Tibial nerve (tissue), 4 donors: ENCODE results near the gene TEX47. TPM values are rescaled to one million over a fixed set of nuclear protein-coding genes. Genes with fewer than 3 reads are reported as not detected.

Experiments
- DNase-seq, 2 donors: peaks; one replicate each; pipeline ENCODE4 v3.0.0-alpha.2; 2019; ENCODE audit warnings: low spot score in 2 of 2
- H3K27ac ChIP-seq, 4 donors: fragments of 200-600 bp; sonication (generic) in 3 of 4; one replicate each; pipeline ENCODE4 v1.5.1; 2017 to 2019; ENCODE audit warnings: mild to moderate bottlenecking in 1 of 4
- H3K27me3 ChIP-seq, 2 donors: fragments of 200-600 bp; sonication (generic) in 1 of 2; one replicate each; pipeline versions ENCODE4 v1.5.1 to v1.6.0; 2017 to 2019
- H3K36me3 ChIP-seq, 3 donors: fragments of 200-600 bp; sonication (generic); one replicate each; pipeline ENCODE4 v1.5.1; 2018 to 2019
- H3K4me1 ChIP-seq, 4 donors: fragments of 200-600 bp; sonication (generic) in 3 of 4; one replicate each; pipeline ENCODE4 v1.5.1; 2017 to 2019
- H3K4me3 ChIP-seq, 4 donors: fragments of 200-600 bp; sonication (generic) in 3 of 4; one replicate each; pipeline ENCODE4 v1.5.1; 2017 to 2019; ENCODE audit warnings: mild to moderate bottlenecking in 1 of 4, moderate library complexity in 1 of 4
- H3K9me3 ChIP-seq, 4 donors: fragments of 200-600 bp; sonication (generic) in 3 of 4; one replicate each; pipeline ENCODE4 v1.5.1; 2017 to 2019
- CTCF ChIP-seq, 5 experiments: fragments of 200-600 bp in 3 of 5; fragments of 450-650 bp in 2 of 5; sonication (generic) in 3 of 5; IDR thresholded peaks; one replicate each; pipeline ENCODE4 v1.5.1; 2016 to 2019; ENCODE audit warnings: antibody characterized with exemption in 5 of 5, mild to moderate bottlenecking in 3 of 5, moderate library complexity in 2 of 5
- EP300 ChIP-seq, 2 donors: sonication (generic); formaldehyde crosslinking; IDR thresholded peaks; one replicate each; pipeline ENCODE4 v1.6.1; 2017; ENCODE audit warnings: antibody characterized with exemption in 2 of 2, mild to moderate bottlenecking in 1 of 2
- POLR2A ChIP-seq, 2 donors: fragments of 450-650 bp; IDR thresholded peaks; one replicate each; pipeline ENCODE4 v1.6.1; 2017; ENCODE audit warnings: antibody characterized with exemption in 2 of 2, mild to moderate bottlenecking in 2 of 2, moderate library complexity in 2 of 2
- WGBS, 2 donors: methylation state at CpG; one replicate each; pipeline ENCODE4 v1.1.5; 2018; 5-methylcytosine and 5-hydroxymethylcytosine counted together
- total RNA-seq, 4 donors: library from RNA; depleted of rRNA; stranded (reverse); fragments of >200 nt; gene quantifications; one replicate each; pipeline ENCODE4 v1.1.0, GENCODE V29; 2016

TEX47 gene
- total RNA-seq, 4 donors from 2014 or later = not detected

GRCh38 chr7:88760136-88760515, 35.4 kb downstream of the TEX47 start:
- TF ChIP-seq POLR2A (IDR thresholded peaks at IDR 0.05) (no peak), EP300 (IDR thresholded peaks at IDR 0.05) (no peak), CTCF (IDR thresholded peaks at IDR 0.05) (no peak)
- peaks cover 0 to 38% of the 10 kb centered on the region in 2 donors for H3K27me3 ChIP-seq
- peaks cover 0 to 20% (median 5%) of the 10 kb centered on the region in 4 donors for H3K4me1 ChIP-seq
- 32 to 41% methylated on average over 6 of the region's 6 CpGs for WGBS, 2 donors
- no peaks in the 10 kb centered on the region for H3K36me3 ChIP-seq
- no peak for DNase-seq
- peak overlapping the region in 3 of 4 donors; percentile 42 to 55 (median 52) for H3K4me3 ChIP-seq
- no peaks in the 10 kb centered on the region for H3K9me3 ChIP-seq
- H3K27ac ChIP-seq = no peak overlapping the region

GRCh38 chr7:88759230-88760135, 36.1 kb downstream of the TEX47 start, which contains the start of gene ZNF804B:
Gene ZNF804B (plus strand): TSS chr7:88759700. CDS start chr7:88759977, 277 bp downstream.
- H3K9me3 ChIP-seq = no peaks in the 10 kb centered on the region
- DNase-seq = no peak
- no peaks in the 10 kb centered on the region for H3K36me3 ChIP-seq
- TF ChIP-seq EP300 (IDR thresholded peaks at IDR 0.05) (no peak), POLR2A (IDR thresholded peaks at IDR 0.05) (no peak), CTCF (IDR thresholded peaks at IDR 0.05) (no peak)
- H3K27me3 ChIP-seq = peaks cover 0 to 38% of the 10 kb centered on the region in 2 donors
- peaks cover 0 to 20% (median 5%) of the 10 kb centered on the region in 4 donors for H3K4me1 ChIP-seq
- WGBS, 2 donors = 2 to 3% methylated on average over 37 to 51 of the region's 74 CpGs
- no peak within 1 kb of the TSS for H3K27ac ChIP-seq
- H3K4me3 ChIP-seq = peak within 1 kb of the TSS; percentile 33 to 55 (median 47)

- no peak for DNase-seq
- 6% methylated on average over 31 to 33 of the region's 33 CpGs for WGBS, 2 donors
- H3K27me3 ChIP-seq = peaks cover 0 to 38% of the 10 kb centered on the region in 2 donors
These were observed 36.9 kb downstream of the TEX47 start for GRCh38 chr7:88758381-88759229.

GRCh38 chr7:88757371-88757770, 38.2 kb downstream of the TEX47 start:
- H3K4me3 ChIP-seq = no peak overlapping the region
- no peak for DNase-seq
- no peak overlapping the region for H3K27ac ChIP-seq
- H3K27me3 ChIP-seq = peaks cover 0 to 38% of the 10 kb centered on the region in 2 donors
- no peaks in the 10 kb centered on the region for H3K36me3 ChIP-seq
- H3K4me1 ChIP-seq = peaks cover 0 to 20% (median 5%) of the 10 kb centered on the region in 4 donors
- no peaks in the 10 kb centered on the region for H3K9me3 ChIP-seq
- no peak for TF ChIP-seq CTCF (IDR thresholded peaks at IDR 0.05)
- no peak for TF ChIP-seq EP300 (IDR thresholded peaks at IDR 0.05)
- no peak for TF ChIP-seq POLR2A (IDR thresholded peaks at IDR 0.05)
- WGBS, 2 donors = 93 to 95% methylated on average over 2 of the region's 2 CpGs

More at GRCh38 chr7:88758381-88759229, 36.9 kb downstream of the TEX47 start:
- no peak overlapping the region for H3K27ac ChIP-seq
- H3K9me3 ChIP-seq = no peaks in the 10 kb centered on the region
- H3K36me3 ChIP-seq = no peaks in the 10 kb centered on the region
- peak overlapping the region; percentile 33 to 55 (median 47) for H3K4me3 ChIP-seq
- H3K4me1 ChIP-seq = peaks cover 0 to 20% (median 5%) of the 10 kb centered on the region in 4 donors
- no peak for TF ChIP-seq CTCF (IDR thresholded peaks at IDR 0.05)
- no peak for TF ChIP-seq POLR2A (IDR thresholded peaks at IDR 0.05)
- no peak for TF ChIP-seq EP300 (IDR thresholded peaks at IDR 0.05)
